Measurements from ENCODE around the gene LRRC8D. TPM values are rescaled to one million over a fixed set of nuclear protein-coding genes. Genes with fewer than 3 reads are reported as not detected.

Gene LRRC8D
- total RNA-seq, 1 experiment from 2014 or later: 22.3 TPM

DNA sequence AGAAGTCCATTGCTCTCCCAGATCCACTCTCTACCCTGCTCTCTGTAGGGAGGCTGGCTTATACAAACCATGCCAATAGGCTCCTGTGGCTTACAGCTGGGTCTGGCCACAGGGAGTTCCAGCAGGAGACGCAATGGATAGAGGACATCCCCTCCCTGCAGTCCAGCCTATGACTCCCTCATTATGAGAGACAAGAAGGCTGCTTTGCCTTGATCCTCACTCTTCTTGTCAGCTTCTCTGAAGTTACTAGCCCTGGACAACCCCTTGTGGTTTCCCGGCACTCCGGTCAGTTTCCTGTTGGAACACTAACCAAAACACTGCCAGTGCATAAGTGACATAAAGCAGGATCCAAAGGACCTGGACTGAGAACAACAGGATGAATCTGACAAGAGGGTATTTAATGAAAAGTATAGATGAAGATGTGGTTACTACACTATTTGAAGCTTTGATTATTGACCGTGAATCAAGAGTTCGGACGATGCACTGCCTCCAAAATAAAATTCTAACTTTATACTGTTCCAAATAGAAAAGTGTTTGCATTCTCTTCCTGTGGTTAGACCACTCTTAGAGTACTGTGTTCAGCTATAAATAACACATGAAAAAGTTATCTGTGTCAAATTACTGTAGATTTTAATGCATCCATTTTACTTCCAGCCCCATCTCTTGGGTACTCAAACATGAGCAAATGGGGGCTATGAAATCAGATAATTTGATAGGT, 141.4 kb downstream of the LRRC8D start:
- Mint-ChIP-seq H3K27ac (ENCODE audit: unreplicated experiment) (no peak overlapping the region), H3K4me1 (ENCODE audit: low read depth, unreplicated experiment) (peaks cover 4% of the 10 kb centered on the region)

DNA sequence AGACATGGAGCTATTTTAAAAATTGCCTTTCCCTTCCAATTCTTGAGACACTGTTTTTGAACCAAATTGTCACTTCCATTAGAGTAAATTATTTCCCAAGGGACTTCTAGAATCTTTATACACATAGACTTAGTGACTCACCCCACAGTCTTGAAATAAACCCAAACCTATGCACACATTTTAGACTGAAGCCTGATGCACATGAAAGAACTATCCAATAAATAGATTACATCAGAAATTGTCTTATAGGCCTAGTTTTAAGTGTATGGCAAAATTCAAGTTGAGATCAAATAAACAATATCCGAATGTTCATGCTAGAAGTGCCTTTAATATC, 141.9 kb downstream of the LRRC8D start:
- intact Hi-C loops (cut with micrococcal nuclease; ENCODE audit: unreplicated experiment): no loop called here
- no TSS peak for BruUV-seq (replicated peaks)
- peaks cover 2% of the 10 kb centered on the region for H3K9me3 Mint-ChIP-seq (ENCODE audit: low read depth, unreplicated experiment)
- no peak for DNase-seq
- TF ChIP-seq, protein P1, sequence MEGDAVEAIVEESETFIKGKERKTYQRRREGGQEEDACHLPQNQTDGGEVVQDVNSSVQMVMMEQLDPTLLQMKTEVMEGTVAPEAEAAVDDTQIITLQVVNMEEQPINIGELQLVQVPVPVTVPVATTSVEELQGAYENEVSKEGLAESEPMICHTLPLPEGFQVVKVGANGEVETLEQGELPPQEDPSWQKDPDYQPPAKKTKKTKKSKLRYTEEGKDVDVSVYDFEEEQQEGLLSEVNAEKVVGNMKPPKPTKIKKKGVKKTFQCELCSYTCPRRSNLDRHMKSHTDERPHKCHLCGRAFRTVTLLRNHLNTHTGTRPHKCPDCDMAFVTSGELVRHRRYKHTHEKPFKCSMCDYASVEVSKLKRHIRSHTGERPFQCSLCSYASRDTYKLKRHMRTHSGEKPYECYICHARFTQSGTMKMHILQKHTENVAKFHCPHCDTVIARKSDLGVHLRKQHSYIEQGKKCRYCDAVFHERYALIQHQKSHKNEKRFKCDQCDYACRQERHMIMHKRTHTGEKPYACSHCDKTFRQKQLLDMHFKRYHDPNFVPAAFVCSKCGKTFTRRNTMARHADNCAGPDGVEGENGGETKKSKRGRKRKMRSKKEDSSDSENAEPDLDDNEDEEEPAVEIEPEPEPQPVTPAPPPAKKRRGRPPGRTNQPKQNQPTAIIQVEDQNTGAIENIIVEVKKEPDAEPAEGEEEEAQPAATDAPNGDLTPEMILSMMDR (IDR thresholded peaks at IDR 0.05; ENCODE audit: unreplicated experiment): no peak
- H3K36me3 Mint-ChIP-seq (ENCODE audit: insufficient read depth, unreplicated experiment): no peaks in the 10 kb centered on the region
- no peak overlapping the region for H3K27ac Mint-ChIP-seq (ENCODE audit: unreplicated experiment)
- H3K4me1 Mint-ChIP-seq (ENCODE audit: low read depth, unreplicated experiment): no peaks in the 10 kb centered on the region
- peaks cover 14% of the 10 kb centered on the region for H3K27me3 Mint-ChIP-seq (ENCODE audit: unreplicated experiment)
- no peak overlapping the region for H3K4me3 Mint-ChIP-seq (ENCODE audit: low read depth, unreplicated experiment)
- CTCF ChIA-PET: no interaction called here

More for the DNA sequence above, 141.4 kb downstream of the LRRC8D start:
- TF ChIP-seq, protein P1 (IDR thresholded peaks at IDR 0.05; ENCODE audit: unreplicated experiment): no peak
- H3K4me3 Mint-ChIP-seq (ENCODE audit: low read depth, unreplicated experiment): no peak overlapping the region
- peaks cover 14% of the 10 kb centered on the region for H3K27me3 Mint-ChIP-seq (ENCODE audit: unreplicated experiment)
- CTCF ChIA-PET: no interaction called here
- no peaks in the 10 kb centered on the region for H3K36me3 Mint-ChIP-seq (ENCODE audit: insufficient read depth, unreplicated experiment)
- BruUV-seq (replicated peaks): no TSS peak
- H3K9me3 Mint-ChIP-seq (ENCODE audit: low read depth, unreplicated experiment): peaks cover 2% of the 10 kb centered on the region
- intact Hi-C loops (cut with micrococcal nuclease; ENCODE audit: unreplicated experiment): no loop called here
- no peak for DNase-seq

DNA sequence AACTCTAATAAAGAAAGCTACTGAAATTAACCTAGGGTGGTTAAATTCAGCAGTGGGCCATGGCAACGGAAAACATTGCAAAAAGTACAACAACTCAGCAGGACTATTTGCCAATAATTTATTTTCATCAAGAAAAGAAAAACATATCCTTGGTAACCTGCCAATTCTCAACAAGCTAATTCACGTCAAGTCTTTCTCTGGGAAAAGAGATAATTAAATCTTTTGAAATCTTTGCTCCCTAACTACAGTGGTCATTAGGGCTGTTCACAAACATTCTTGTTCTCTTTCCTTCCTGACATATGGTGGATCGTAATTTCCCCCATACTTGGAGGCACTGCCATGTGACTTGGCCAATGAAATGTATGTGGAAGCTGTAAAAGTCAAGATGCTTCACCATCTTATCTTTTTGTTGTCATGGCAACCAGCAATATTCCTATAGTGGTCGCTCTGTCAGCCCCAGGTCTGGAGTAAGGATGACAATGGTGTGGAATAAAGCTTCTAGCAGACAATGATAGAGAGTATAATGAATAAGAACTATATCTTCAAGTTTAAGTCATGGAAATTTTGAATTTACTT, 144.4 kb downstream of the LRRC8D start:
- Mint-ChIP-seq H3K36me3 (ENCODE audit: insufficient read depth, unreplicated experiment) (no peaks in the 10 kb centered on the region), H3K27ac (ENCODE audit: unreplicated experiment) (no peak overlapping the region)
- BruUV-seq (replicated peaks): no TSS peak

DNA sequence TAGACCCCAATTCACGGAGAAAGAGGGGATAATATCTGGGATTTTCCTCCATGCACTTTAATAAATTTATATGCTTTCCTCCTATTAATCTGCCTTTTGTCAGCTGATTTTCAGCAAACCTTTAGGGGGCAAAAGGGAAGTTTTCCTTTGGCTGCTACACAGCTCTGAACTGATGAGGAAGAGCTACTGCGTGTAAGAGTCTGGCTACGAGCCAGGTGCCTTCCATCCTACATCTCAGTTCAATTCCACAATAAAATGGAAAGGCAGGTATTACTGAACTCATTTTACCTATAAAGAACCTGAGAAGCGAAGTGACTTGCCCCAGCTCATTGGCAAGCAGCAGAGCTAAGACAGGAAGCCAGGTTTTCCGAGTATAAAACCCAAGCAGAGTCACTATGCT, 145.8 kb downstream of the LRRC8D start:
- CTCF ChIA-PET: no interaction called here
- no peak for DNase-seq
- no TSS peak for BruUV-seq (replicated peaks)
- Mint-ChIP-seq H3K27me3 (ENCODE audit: unreplicated experiment) (peaks cover 14% of the 10 kb centered on the region), H3K36me3 (ENCODE audit: insufficient read depth, unreplicated experiment) (no peaks in the 10 kb centered on the region), H3K9me3 (ENCODE audit: low read depth, unreplicated experiment) (no peaks in the 10 kb centered on the region), H3K4me1 (ENCODE audit: low read depth, unreplicated experiment) (no peaks in the 10 kb centered on the region), H3K27ac (ENCODE audit: unreplicated experiment) (no peak overlapping the region), H3K4me3 (ENCODE audit: low read depth, unreplicated experiment) (no peak overlapping the region)
- intact Hi-C loops (cut with micrococcal nuclease; ENCODE audit: unreplicated experiment): no loop called here
- TF ChIP-seq, protein P1 (IDR thresholded peaks at IDR 0.05; ENCODE audit: unreplicated experiment): no peak

More for the DNA sequence above, 144.4 kb downstream of the LRRC8D start:
- no peaks in the 10 kb centered on the region for H3K4me1 Mint-ChIP-seq (ENCODE audit: low read depth, unreplicated experiment)
- CTCF ChIA-PET: interaction anchor here (0.5 kb wide), 1 partner anchor 179 kb away, joined by 3 read pairs; no protein-coding TSS in a partner anchor
- peaks cover 14% of the 10 kb centered on the region for H3K27me3 Mint-ChIP-seq (ENCODE audit: unreplicated experiment)
- no peaks in the 10 kb centered on the region for H3K9me3 Mint-ChIP-seq (ENCODE audit: low read depth, unreplicated experiment)
- intact Hi-C loops (cut with micrococcal nuclease; ENCODE audit: unreplicated experiment): no loop called here
- no peak overlapping the region for H3K4me3 Mint-ChIP-seq (ENCODE audit: low read depth, unreplicated experiment)
- TF ChIP-seq, protein P1 (IDR thresholded peaks at IDR 0.05; ENCODE audit: unreplicated experiment): no peak
- DNase-seq: no peak

All from Calu3 (cell line).